ENCODE measurements around the gene PLEKHA8.

Gene PLEKHA8, protein sequence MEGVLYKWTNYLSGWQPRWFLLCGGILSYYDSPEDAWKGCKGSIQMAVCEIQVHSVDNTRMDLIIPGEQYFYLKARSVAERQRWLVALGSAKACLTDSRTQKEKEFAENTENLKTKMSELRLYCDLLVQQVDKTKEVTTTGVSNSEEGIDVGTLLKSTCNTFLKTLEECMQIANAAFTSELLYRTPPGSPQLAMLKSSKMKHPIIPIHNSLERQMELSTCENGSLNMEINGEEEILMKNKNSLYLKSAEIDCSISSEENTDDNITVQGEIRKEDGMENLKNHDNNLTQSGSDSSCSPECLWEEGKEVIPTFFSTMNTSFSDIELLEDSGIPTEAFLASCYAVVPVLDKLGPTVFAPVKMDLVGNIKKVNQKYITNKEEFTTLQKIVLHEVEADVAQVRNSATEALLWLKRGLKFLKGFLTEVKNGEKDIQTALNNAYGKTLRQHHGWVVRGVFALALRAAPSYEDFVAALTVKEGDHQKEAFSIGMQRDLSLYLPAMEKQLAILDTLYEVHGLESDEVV

DNA sequence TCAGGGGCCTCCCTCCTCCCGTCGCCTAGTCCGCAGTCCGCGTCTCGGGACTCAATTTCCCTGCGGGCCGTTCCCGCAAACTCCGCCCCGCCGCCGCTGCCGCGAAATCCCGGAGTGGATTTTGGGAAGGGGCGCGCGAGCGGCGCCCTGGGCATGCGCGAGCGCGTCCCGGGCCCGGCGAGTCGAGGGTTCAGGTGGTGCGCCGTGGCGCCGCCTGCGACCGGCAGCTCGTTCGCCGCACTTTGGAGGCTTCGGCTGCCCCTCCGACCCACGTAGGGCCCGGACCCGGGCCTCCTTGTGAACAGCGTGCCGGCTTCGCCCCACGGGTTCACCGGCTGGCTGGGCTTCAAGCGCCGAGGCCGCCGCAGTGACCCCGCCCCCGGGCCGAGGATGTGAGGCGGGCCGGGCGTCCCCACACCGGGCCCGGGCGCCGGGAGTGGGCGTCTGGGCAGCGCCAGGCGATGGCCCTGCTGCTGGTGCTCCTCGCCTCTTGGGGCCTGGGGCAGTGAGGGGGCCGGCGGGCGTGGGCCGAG lies at the start of gene PLEKHA8:
Gene PLEKHA8 (plus strand): TSS at position 197 of the 533 bp plus-strand sequence. CDS start 351 bp downstream, outside the sequence.
- H3K9me3 ChIP-seq (ENCODE audit: control insufficient read depth in 1 of 2, low read length in 2 of 2): no peaks in the 10 kb centered on the region
- H3K27me3 ChIP-seq (ENCODE audit: low read depth, low read length): no peaks in the 10 kb centered on the region
- peak within 1 kb of the TSS; percentile 92 to 97 for H3K4me3 ChIP-seq (ENCODE audit: low read depth in 1 of 2, low read length in 2 of 2)
- H3K36me3 ChIP-seq (ENCODE audit: control insufficient read depth in 1 of 2, insufficient read depth in 2 of 2, low read length in 2 of 2): no peaks in the 10 kb centered on the region
- peak within 1 kb of the TSS; percentile 88 for H3K27ac ChIP-seq (ENCODE audit: low read length)
- H3K4me1 ChIP-seq (ENCODE audit: control insufficient read depth in 1 of 2, insufficient read depth in 2 of 2, low read length in 2 of 2): peaks cover 10 to 40% of the 10 kb centered on the region in 2 donors

DNA sequence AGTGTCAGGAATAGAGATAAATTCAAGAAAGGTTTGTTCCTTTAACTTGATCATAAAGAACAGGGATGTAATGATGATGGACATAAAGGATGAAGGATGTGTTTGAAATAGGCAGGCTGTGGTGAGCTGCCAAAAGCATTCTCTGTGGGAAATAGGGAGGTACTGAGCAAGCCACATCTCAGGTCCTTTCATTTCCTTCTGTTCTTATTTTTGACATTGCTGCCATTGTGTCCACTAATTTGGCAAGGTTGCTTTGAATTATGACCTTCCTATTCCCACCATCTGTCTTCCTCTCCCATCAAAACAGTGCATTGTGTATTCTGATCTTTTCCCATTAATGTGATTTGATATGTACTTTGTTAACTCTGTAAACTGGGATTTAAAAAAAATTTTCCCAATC lies 48.1 kb upstream of the PLEKHA8 start:
- H3K9me3 ChIP-seq (ENCODE audit: control insufficient read depth in 1 of 2, low read length in 2 of 2): no peaks in the 10 kb centered on the region
- H3K4me1 ChIP-seq (ENCODE audit: control insufficient read depth in 1 of 2, insufficient read depth in 2 of 2, low read length in 2 of 2): peaks cover 0 to 18% of the 10 kb centered on the region in 2 donors
- no peak overlapping the region for H3K27ac ChIP-seq (ENCODE audit: low read length)
- no peaks in the 10 kb centered on the region for H3K27me3 ChIP-seq (ENCODE audit: low read depth, low read length)
- H3K36me3 ChIP-seq (ENCODE audit: control insufficient read depth in 1 of 2, insufficient read depth in 2 of 2, low read length in 2 of 2): no peaks in the 10 kb centered on the region
- H3K4me3 ChIP-seq (ENCODE audit: low read depth in 1 of 2, low read length in 2 of 2): no peak overlapping the region

DNA sequence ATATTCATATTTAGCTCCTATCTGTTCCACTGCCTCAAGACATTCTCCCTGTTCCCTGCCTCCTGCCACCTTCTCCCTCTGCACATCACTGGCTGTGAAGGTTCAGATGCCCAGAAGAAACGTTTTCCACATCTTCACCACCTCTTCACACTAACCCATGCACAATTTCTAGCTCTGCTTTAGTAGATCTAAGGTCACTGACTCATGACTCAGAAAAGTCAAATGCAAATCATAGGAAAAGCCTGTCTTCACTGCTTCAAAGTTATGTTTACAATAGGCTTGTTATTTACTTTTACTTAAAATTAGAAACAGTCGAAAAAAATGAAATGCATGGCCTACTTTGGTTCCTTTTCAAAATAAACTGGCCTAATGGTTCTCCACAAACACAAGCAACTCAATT lies 41.1 kb upstream of the PLEKHA8 start:
- Histone ChIP-seq H3K4me3 (ENCODE audit: low read depth in 1 of 2, low read length in 2 of 2) (no peak overlapping the region), H3K27me3 (ENCODE audit: low read depth, low read length) (peaks cover 4% of the 10 kb centered on the region), H3K4me1 (ENCODE audit: control insufficient read depth in 1 of 2, insufficient read depth in 2 of 2, low read length in 2 of 2) (peaks cover 8% of the 10 kb centered on the region in 2 donors), H3K27ac (ENCODE audit: low read length) (peak overlapping the region; percentile 65), H3K36me3 (ENCODE audit: control insufficient read depth in 1 of 2, insufficient read depth in 2 of 2, low read length in 2 of 2) (no peaks in the 10 kb centered on the region), H3K9me3 (ENCODE audit: control insufficient read depth in 1 of 2, low read length in 2 of 2) (no peaks in the 10 kb centered on the region)

DNA sequence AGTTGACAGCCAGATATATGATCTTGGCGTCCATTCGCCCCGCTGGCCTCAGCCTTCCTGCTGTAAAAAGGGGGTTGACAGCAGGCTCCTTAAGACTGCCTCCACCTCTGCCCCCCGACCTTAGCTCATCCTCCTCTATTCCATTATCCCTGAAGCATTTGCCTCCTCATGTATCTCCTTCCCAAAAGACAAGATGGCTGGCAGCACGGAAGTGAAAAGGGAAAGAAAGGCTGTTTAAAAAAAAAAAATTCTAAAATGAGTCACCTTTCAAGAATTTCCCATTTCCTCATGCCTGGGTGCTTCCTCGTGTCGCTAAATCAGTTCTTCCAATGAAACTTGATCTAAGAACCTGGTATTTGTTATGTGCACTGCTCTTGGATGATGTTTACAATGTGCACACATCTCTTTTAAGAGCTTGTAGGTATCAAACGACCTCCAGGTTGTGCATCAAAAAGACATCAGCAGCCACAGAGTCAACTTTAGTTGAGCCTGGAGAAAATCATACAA lies 40.3 kb upstream of the PLEKHA8 start:
- H3K4me1 ChIP-seq (ENCODE audit: control insufficient read depth in 1 of 2, insufficient read depth in 2 of 2, low read length in 2 of 2): peaks cover 8% of the 10 kb centered on the region in 2 donors
- peak overlapping the region; percentile 59 to 96 for H3K4me3 ChIP-seq (ENCODE audit: low read depth in 1 of 2, low read length in 2 of 2)
- H3K27ac ChIP-seq (ENCODE audit: low read length): peak overlapping the region; percentile 65

DNA sequence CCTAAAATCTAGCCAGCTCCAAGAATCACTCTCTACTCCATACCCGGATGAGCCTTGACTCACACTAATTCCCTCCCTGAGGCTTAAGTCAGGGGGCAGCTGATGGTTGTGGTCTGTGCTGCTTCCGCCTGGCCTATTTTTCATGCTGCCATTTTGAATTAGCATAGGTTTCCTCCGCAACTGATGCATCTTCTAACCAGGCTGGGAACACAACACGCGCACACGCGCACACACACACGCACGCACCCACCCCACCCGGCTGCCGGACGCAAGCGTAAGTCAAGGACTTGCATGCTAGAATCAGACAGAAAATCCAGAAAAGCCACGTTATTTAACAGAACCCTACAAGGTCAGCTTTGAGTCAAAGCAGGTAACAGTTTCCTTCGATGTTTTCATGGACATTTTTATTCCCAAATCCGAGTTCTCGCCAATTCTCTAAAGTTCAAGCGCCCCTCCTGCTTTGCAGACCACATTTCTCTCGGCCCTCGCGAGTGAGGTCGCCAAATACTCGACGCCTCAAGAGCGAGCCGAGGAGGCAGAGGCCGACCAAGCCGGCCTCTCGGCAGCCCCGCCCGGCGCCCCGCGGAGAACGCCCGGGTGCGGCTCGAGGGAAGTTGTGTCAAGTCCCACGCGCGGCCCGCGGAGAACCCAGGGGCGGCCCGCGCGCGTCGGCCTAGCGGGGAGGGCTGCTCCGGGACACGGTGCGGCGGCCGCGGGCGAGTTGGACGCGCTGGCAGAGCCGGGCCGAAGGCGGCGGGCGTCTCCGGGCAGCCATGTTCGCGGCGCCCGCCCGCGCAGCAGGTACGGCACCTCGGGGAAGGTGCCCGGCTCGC lies 39.6 kb upstream of the PLEKHA8 start:
- Histone ChIP-seq H3K27ac (ENCODE audit: low read length) (peak overlapping the region; percentile 65), H3K4me1 (ENCODE audit: control insufficient read depth in 1 of 2, insufficient read depth in 2 of 2, low read length in 2 of 2) (peaks cover 8% of the 10 kb centered on the region in 2 donors), H3K9me3 (ENCODE audit: control insufficient read depth in 1 of 2, low read length in 2 of 2) (peaks cover 0 to 8% of the 10 kb centered on the region in 2 donors), H3K27me3 (ENCODE audit: low read depth, low read length) (peaks cover 4% of the 10 kb centered on the region), H3K36me3 (ENCODE audit: control insufficient read depth in 1 of 2, insufficient read depth in 2 of 2, low read length in 2 of 2) (no peaks in the 10 kb centered on the region), H3K4me3 (ENCODE audit: low read depth in 1 of 2, low read length in 2 of 2) (peak overlapping the region; percentile 59 to 96)

More for the DNA sequence above, 40.3 kb upstream of the PLEKHA8 start:
- Histone ChIP-seq H3K36me3 (ENCODE audit: control insufficient read depth in 1 of 2, insufficient read depth in 2 of 2, low read length in 2 of 2) (no peaks in the 10 kb centered on the region), H3K27me3 (ENCODE audit: low read depth, low read length) (peaks cover 4% of the 10 kb centered on the region), H3K9me3 (ENCODE audit: control insufficient read depth in 1 of 2, low read length in 2 of 2) (peaks cover 0 to 3% of the 10 kb centered on the region in 2 donors)

DNA sequence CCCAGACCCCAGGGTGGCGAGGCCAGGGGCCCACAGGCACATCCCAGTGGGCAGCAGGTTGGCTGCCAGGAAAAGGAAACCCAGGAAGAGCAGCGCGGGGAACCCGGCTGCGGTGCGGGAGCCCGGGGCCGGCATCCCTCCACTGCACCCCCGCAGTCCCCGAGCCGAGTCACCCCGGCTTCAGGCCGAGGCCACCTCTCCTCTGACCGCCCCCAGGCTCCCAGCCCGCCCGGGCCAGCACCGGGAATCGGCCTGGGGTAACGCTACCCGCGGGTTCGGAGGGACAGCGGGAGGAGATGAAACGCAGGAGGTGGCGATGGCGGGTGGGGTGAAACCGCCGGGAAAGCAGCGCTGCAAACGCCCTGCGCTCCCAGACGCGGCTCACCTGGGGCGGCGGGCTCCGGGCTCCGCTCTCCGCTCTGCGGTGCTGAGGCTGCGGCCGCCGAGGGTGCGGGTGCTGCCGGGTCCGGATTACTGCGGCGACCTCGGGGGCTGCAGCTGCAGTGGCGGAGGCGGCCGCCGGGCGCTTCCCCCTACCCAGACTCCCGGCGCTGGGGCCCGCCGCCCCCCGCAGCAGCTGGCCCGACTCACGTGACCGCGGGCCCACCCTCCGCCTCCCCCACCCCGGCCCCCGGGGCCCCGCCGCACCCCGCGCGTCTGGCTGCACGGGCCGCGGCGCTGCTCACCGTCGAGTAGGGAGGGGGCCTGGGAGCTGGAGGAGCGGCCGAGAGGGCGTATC lies 38.8 kb upstream of the PLEKHA8 start, which contains the start of gene SCRN1:
Gene SCRN1 (minus strand): TSS at position 545 of the 739 bp plus-strand sequence. CDS start 20,734 bp downstream, outside the sequence.
- Histone ChIP-seq H3K36me3 (ENCODE audit: control insufficient read depth in 1 of 2, insufficient read depth in 2 of 2, low read length in 2 of 2) (no peaks in the 10 kb centered on the region), H3K4me3 (ENCODE audit: low read depth in 1 of 2, low read length in 2 of 2) (peak within 1 kb of the TSS; percentile 59 to 96), H3K27ac (ENCODE audit: low read length) (peak within 1 kb of the TSS; percentile 65), H3K27me3 (ENCODE audit: low read depth, low read length) (peaks cover 4% of the 10 kb centered on the region), H3K9me3 (ENCODE audit: control insufficient read depth in 1 of 2, low read length in 2 of 2) (peaks cover 0 to 10% of the 10 kb centered on the region in 2 donors), H3K4me1 (ENCODE audit: control insufficient read depth in 1 of 2, insufficient read depth in 2 of 2, low read length in 2 of 2) (peaks cover 8% of the 10 kb centered on the region in 2 donors)

DNA sequence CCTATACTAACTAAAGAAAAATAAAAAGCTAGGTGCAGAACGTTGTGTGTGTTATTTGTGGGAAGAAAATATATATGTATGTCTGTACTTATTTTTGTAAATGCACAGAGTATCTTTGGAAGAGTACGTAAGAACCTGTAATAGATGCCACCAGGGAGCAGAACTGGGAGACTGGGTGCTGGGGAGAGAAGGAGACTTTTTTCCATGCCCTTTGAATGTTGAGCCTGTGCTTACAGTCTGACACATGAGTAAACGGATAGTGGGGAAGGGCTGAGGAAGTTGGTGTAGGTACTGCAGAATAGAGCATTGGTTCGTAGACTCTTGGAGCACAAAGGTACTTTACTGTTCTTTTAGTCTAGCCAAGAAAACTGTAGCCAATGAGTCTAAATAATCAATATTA lies 37.3 kb upstream of the PLEKHA8 start:
- H3K27ac ChIP-seq (ENCODE audit: low read length): no peak overlapping the region
- no peaks in the 10 kb centered on the region for H3K36me3 ChIP-seq (ENCODE audit: control insufficient read depth in 1 of 2, insufficient read depth in 2 of 2, low read length in 2 of 2)
- peaks cover 4% of the 10 kb centered on the region for H3K27me3 ChIP-seq (ENCODE audit: low read depth, low read length)
- H3K9me3 ChIP-seq (ENCODE audit: control insufficient read depth in 1 of 2, low read length in 2 of 2): peaks cover 0 to 10% of the 10 kb centered on the region in 2 donors
- H3K4me1 ChIP-seq (ENCODE audit: control insufficient read depth in 1 of 2, insufficient read depth in 2 of 2, low read length in 2 of 2): peaks cover 8% of the 10 kb centered on the region in 2 donors
- no peak overlapping the region for H3K4me3 ChIP-seq (ENCODE audit: low read depth in 1 of 2, low read length in 2 of 2)

DNA sequence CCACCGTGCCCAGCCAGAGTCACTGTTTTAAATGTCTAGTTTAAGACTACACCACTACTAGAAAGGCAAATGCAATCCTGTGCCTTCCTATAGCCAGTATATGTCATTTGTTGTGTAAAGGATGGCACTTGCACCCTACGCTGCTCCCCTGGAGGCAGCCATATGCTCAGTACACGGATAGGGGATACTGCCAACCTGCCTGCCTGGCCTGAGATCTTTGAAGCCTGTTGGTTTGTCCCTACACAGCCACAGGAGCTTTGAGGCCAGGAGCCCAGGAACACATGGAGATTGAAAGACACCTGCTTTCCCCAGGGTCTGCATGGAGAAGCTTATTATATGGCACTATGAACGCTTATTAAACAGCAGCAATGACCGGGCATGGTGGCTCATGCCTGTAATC lies 36.3 kb upstream of the PLEKHA8 start:
- Histone ChIP-seq H3K36me3 (ENCODE audit: control insufficient read depth in 1 of 2, insufficient read depth in 2 of 2, low read length in 2 of 2) (no peaks in the 10 kb centered on the region), H3K9me3 (ENCODE audit: control insufficient read depth in 1 of 2, low read length in 2 of 2) (peaks cover 0 to 16% of the 10 kb centered on the region in 2 donors), H3K27ac (ENCODE audit: low read length) (no peak overlapping the region), H3K4me3 (ENCODE audit: low read depth in 1 of 2, low read length in 2 of 2) (no peak overlapping the region), H3K4me1 (ENCODE audit: control insufficient read depth in 1 of 2, insufficient read depth in 2 of 2, low read length in 2 of 2) (peaks cover 8% of the 10 kb centered on the region in 2 donors), H3K27me3 (ENCODE audit: low read depth, low read length) (peaks cover 4% of the 10 kb centered on the region)

DNA sequence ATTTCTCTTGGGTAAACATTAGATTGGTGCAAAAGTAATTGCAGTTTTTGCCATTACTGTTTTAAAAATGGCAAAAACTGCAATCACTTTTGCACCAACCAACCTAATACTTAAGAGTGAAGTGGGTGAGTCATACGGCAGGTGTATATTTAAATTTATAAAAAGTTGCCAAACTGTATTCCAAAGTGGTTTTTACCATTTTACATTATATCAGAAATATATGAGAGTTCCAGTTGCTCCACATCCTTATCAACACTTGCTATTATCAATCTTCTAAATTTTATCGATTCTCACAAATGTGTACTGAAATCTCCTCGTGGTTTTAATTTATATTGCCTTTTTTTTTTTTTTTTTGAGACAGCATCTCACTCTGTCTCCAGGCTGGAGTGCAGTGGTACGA lies 35.1 kb upstream of the PLEKHA8 start:
- H3K27ac ChIP-seq (ENCODE audit: low read length): no peak overlapping the region
- no peaks in the 10 kb centered on the region for H3K4me1 ChIP-seq (ENCODE audit: control insufficient read depth in 1 of 2, insufficient read depth in 2 of 2, low read length in 2 of 2)
- H3K4me3 ChIP-seq (ENCODE audit: low read depth in 1 of 2, low read length in 2 of 2): no peak overlapping the region
- peaks cover 4% of the 10 kb centered on the region for H3K27me3 ChIP-seq (ENCODE audit: low read depth, low read length)
- H3K36me3 ChIP-seq (ENCODE audit: control insufficient read depth in 1 of 2, insufficient read depth in 2 of 2, low read length in 2 of 2): no peaks in the 10 kb centered on the region
- peaks cover 0 to 17% of the 10 kb centered on the region in 2 donors for H3K9me3 ChIP-seq (ENCODE audit: control insufficient read depth in 1 of 2, low read length in 2 of 2)

DNA sequence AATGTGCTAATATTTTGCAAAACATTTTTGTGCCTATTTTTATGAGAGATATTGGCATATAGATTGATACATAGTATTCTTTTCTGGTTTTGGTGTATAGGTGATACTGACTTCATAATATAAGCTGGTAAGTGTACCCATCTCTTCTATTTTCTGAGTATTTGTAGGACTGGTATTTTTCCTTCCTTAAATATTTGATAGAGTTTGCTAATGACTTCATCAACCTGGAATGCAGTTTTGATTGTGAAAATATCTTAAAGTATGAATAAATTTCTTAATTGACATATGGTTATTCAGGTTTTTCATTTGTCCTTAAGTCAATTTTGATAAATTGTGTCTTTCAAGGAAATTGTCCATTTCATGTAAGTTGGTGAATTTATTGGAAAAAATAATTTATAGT lies 32.6 kb upstream of the PLEKHA8 start:
- Histone ChIP-seq H3K4me1 (ENCODE audit: control insufficient read depth in 1 of 2, insufficient read depth in 2 of 2, low read length in 2 of 2) (no peaks in the 10 kb centered on the region), H3K27me3 (ENCODE audit: low read depth, low read length) (no peaks in the 10 kb centered on the region), H3K9me3 (ENCODE audit: control insufficient read depth in 1 of 2, low read length in 2 of 2) (peaks cover 0 to 17% of the 10 kb centered on the region in 2 donors), H3K27ac (ENCODE audit: low read length) (no peak overlapping the region), H3K4me3 (ENCODE audit: low read depth in 1 of 2, low read length in 2 of 2) (no peak overlapping the region), H3K36me3 (ENCODE audit: control insufficient read depth in 1 of 2, insufficient read depth in 2 of 2, low read length in 2 of 2) (no peaks in the 10 kb centered on the region)

Data from muscle layer of duodenum (tissue), 2 donors.